Gastroesophageal sphincter (tissue), 3 donors: ENCODE data around the gene RAPGEF1.

Experiments used
- CTCF ChIP-seq, 4 experiments: fragments of 200-600 bp in 2 of 4; fragments of 450-650 bp in 2 of 4; sonication (generic) in 1 of 4; IDR thresholded peaks; one replicate each; pipeline ENCODE4 v1.5.1; 2017 to 2019; ENCODE audit warnings: antibody characterized with exemption in 4 of 4, mild to moderate bottlenecking in 2 of 4, moderate library complexity in 2 of 4
- EP300 ChIP-seq: sonication (generic); formaldehyde crosslinking; IDR thresholded peaks from one replicate; pipeline ENCODE4 v1.6.1; 2017; ENCODE audit warnings: antibody characterized with exemption, mild to moderate bottlenecking
- POLR2A ChIP-seq, 2 donors: fragments of 450-650 bp; IDR thresholded peaks; one replicate each; pipeline ENCODE4 v1.6.1; 2017; ENCODE audit warnings: antibody characterized with exemption in 2 of 2, mild to moderate bottlenecking in 2 of 2, moderate library complexity in 1 of 2
- POLR2AphosphoS5 ChIP-seq: sonication (generic); formaldehyde crosslinking; IDR thresholded peaks from one replicate; pipeline ENCODE4 v1.6.1; 2017; ENCODE audit warnings: antibody characterized with exemption

GRCh38 chr9:131737426-131737825 is 2.5 kb downstream of the RAPGEF1 start:
- TF ChIP-seq EP300: no peak
- TF ChIP-seq POLR2A (IDR thresholded peaks at IDR 0.05): no peak
- TF ChIP-seq POLR2AphosphoS5: no peak
- TF ChIP-seq CTCF (IDR thresholded peaks at IDR 0.05): no peak
